Neural progenitor cell (in vitro differentiated cells): ENCODE results near the gene TMEM109. TPM values are rescaled to one million over a fixed set of nuclear protein-coding genes. Genes with fewer than 3 reads are reported as not detected.

Experiments
- DNase-seq: peaks from one replicate; pipeline ENCODE4 v3.0.0-alpha.2; 2016; ENCODE audit warnings: low spot score
- H2AFZ ChIP-seq: fragments of 200-600 bp; sonication (generic); replicated peaks from 2 replicates; pipeline ENCODE4 v1.6.1; 2016; ENCODE audit warnings: antibody characterized with exemption
- H3F3A ChIP-seq: fragments of 200-600 bp; sonication (generic); 2 replicates; pipeline ENCODE4 v1.6.1; 2016; ENCODE audit warnings: antibody characterized with exemption, low read depth
- H3K27ac ChIP-seq: fragments of 200-600 bp; sonication (generic); 2 replicates; pipeline ENCODE4 v1.5.1; 2016; ENCODE audit warnings: mild to moderate bottlenecking
- H3K27me3 ChIP-seq: fragments of 200-600 bp; sonication (generic); 2 replicates; pipeline ENCODE4 v1.6.1; 2016; ENCODE audit warnings: mild to moderate bottlenecking, moderate library complexity
- H3K36me3 ChIP-seq: fragments of 200-600 bp; sonication (generic); 2 replicates; pipeline ENCODE4 v1.5.1; 2016
- H3K4me1 ChIP-seq: fragments of 200-600 bp; sonication (generic); 2 replicates; pipeline ENCODE4 v1.6.1; 2016; ENCODE audit warnings: mixed run types
- H3K4me2 ChIP-seq: fragments of 200-600 bp; sonication (generic); 2 replicates; pipeline ENCODE4 v1.6.1; 2016
- H3K4me3 ChIP-seq: fragments of 200-600 bp; sonication (generic); 2 replicates; pipeline ENCODE4 v1.5.1; 2016
- H3K79me2 ChIP-seq: fragments of 200-600 bp; sonication (generic); 2 replicates; pipeline ENCODE4 v1.6.1; 2016; ENCODE audit warnings: low read depth
- H3K9ac ChIP-seq: fragments of 200-600 bp; sonication (generic); 2 replicates; pipeline ENCODE4 v1.6.1; 2016
- H3K9me3 ChIP-seq: fragments of 200-600 bp; sonication (generic); 2 replicates; pipeline ENCODE4 v1.5.1; 2016; ENCODE audit warnings: low read depth
- H4K20me1 ChIP-seq: fragments of 200-600 bp; sonication (generic); 2 replicates; pipeline ENCODE4 v1.6.1; 2016; ENCODE audit warnings: low read depth
- H3K27ac Mint-ChIP-seq: 3 replicates; pipeline ENCODE4 v1.8.0; 2021; ENCODE audit warnings: mixed read lengths
- H3K27me3 Mint-ChIP-seq: 2 replicates; pipeline ENCODE4 v1.8.0; 2022; ENCODE audit warnings: low read depth, mild to moderate bottlenecking, inconsistent platforms, moderate library complexity, mixed read lengths; ENCODE audit not compliant: insufficient read depth
- H3K36me3 Mint-ChIP-seq: 3 replicates; pipeline ENCODE4 v1.8.0; 2021; ENCODE audit warnings: mixed read lengths
- H3K4me1 Mint-ChIP-seq: 3 replicates; pipeline ENCODE4 v1.8.0; 2021; ENCODE audit warnings: mixed read lengths
- H3K4me3 Mint-ChIP-seq: 3 replicates; pipeline ENCODE4 v1.8.0; 2021; ENCODE audit warnings: mild to moderate bottlenecking, moderate library complexity, mixed read lengths
- H3K9me3 Mint-ChIP-seq: 3 replicates; pipeline ENCODE4 v1.8.0; 2020; ENCODE audit warnings: mixed read lengths
- EZH2 ChIP-seq: fragments of 200-600 bp; sonication (generic); IDR thresholded peaks from 2 replicates; pipeline ENCODE4 v1.6.1; 2017; ENCODE audit warnings: antibody characterized with exemption, mild to moderate bottlenecking, moderate library complexity
- EZH2phosphoT487 ChIP-seq: fragments of 200-600 bp; sonication (generic); IDR thresholded peaks from 2 replicates; pipeline ENCODE4 v1.6.1; 2017; ENCODE audit warnings: antibody characterized with exemption
- total RNA-seq: library from RNA; depleted of rRNA; stranded (reverse); fragments of >200 nt; gene quantifications from 2 replicates; pipeline ENCODE4 v1.2.3, GENCODE V29; 2015; ENCODE audit warnings: low replicate concordance
- TF ChIP-seq, protein P1 (sequence below): fragments of 200-600 bp; sonication (generic); IDR thresholded peaks from 2 replicates; pipeline ENCODE4 v1.5.1; 2017; ENCODE audit warnings: antibody characterized with exemption, mild to moderate bottlenecking

The TMEM109 gene
- total RNA-seq, 1 donor from 2014 or later = 22.4 TPM

- no peak for DNase-seq
- H3K9ac ChIP-seq = no peak overlapping the region
- no peak overlapping the region for H3K4me3 ChIP-seq
- H3F3A ChIP-seq = peaks cover 16% of the 10 kb centered on the region
- no peaks in the 10 kb centered on the region for H3K9me3 Mint-ChIP-seq
- H3K36me3 Mint-ChIP-seq = no peaks in the 10 kb centered on the region
- no peak overlapping the region for H2AFZ ChIP-seq
- H3K4me1 Mint-ChIP-seq = peaks cover 29% of the 10 kb centered on the region
- peak overlapping the region; percentile 13 for H3K4me3 Mint-ChIP-seq
- no peak overlapping the region for H3K27ac Mint-ChIP-seq
- no peaks in the 10 kb centered on the region for H3K9me3 ChIP-seq
- TF ChIP-seq EZH2 = no peak
- TF ChIP-seq EZH2phosphoT487 = no peak
- TF ChIP-seq, protein P1, sequence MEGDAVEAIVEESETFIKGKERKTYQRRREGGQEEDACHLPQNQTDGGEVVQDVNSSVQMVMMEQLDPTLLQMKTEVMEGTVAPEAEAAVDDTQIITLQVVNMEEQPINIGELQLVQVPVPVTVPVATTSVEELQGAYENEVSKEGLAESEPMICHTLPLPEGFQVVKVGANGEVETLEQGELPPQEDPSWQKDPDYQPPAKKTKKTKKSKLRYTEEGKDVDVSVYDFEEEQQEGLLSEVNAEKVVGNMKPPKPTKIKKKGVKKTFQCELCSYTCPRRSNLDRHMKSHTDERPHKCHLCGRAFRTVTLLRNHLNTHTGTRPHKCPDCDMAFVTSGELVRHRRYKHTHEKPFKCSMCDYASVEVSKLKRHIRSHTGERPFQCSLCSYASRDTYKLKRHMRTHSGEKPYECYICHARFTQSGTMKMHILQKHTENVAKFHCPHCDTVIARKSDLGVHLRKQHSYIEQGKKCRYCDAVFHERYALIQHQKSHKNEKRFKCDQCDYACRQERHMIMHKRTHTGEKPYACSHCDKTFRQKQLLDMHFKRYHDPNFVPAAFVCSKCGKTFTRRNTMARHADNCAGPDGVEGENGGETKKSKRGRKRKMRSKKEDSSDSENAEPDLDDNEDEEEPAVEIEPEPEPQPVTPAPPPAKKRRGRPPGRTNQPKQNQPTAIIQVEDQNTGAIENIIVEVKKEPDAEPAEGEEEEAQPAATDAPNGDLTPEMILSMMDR = no peak
- peaks cover 19% of the 10 kb centered on the region for H3K4me1 ChIP-seq
- H4K20me1 ChIP-seq = no peaks in the 10 kb centered on the region
- peaks cover 46% of the 10 kb centered on the region for H3K27me3 ChIP-seq
- no peaks in the 10 kb centered on the region for H3K36me3 ChIP-seq
- no peak overlapping the region for H3K27ac ChIP-seq
- H3K4me2 ChIP-seq = peak overlapping the region; percentile 72
- H3K27me3 Mint-ChIP-seq = peaks cover 32% of the 10 kb centered on the region
- H3K79me2 ChIP-seq = no peaks in the 10 kb centered on the region
These were observed 38.8 kb downstream of the TMEM109 start for GRCh38 chr11:60952742-60953170.

GRCh38 chr11:60953781-60954180 is 39.8 kb downstream of the TMEM109 start:
- TF ChIP-seq, protein P1 = no peak
- no peak for TF ChIP-seq EZH2phosphoT487
- TF ChIP-seq EZH2 = no peak
- H3K4me3 ChIP-seq = no peak overlapping the region
- H3K27ac Mint-ChIP-seq = no peak overlapping the region
- H3K27me3 ChIP-seq = peaks cover 42% of the 10 kb centered on the region
- no peaks in the 10 kb centered on the region for H3K9me3 ChIP-seq
- peaks cover 16% of the 10 kb centered on the region for H3F3A ChIP-seq
- no peak overlapping the region for H3K27ac ChIP-seq
- H3K9ac ChIP-seq = no peak overlapping the region
- H3K9me3 Mint-ChIP-seq = no peaks in the 10 kb centered on the region
- no peak for DNase-seq
- no peak overlapping the region for H3K4me2 ChIP-seq
- H3K4me1 Mint-ChIP-seq = peaks cover 19% of the 10 kb centered on the region
- no peaks in the 10 kb centered on the region for H4K20me1 ChIP-seq
- no peak overlapping the region for H3K4me3 Mint-ChIP-seq
- no peaks in the 10 kb centered on the region for H3K36me3 ChIP-seq
- peaks cover 31% of the 10 kb centered on the region for H3K27me3 Mint-ChIP-seq
- H2AFZ ChIP-seq = no peak overlapping the region
- H3K4me1 ChIP-seq = peaks cover 9% of the 10 kb centered on the region
- H3K79me2 ChIP-seq = no peaks in the 10 kb centered on the region
- no peaks in the 10 kb centered on the region for H3K36me3 Mint-ChIP-seq

DNA sequence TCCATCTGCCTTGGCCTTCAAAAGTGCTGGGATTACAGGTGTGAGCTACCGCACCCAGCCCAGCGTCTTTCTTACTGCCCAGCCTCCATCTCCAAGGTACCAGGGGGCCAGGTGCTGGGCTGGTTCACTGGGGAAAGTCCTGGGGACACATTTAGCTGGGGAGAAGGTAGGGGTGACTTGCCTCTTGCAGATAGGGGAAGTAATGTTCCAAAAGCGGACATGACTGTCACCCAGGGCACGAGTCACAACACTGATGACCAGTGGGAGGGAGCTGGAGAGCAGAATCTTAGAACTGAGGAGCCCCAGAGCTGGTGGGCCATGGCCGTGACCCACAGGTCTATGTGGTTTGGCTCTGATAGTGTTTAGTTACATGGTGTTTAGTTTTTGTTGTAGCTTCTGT is 40.5 kb downstream of the TMEM109 start:
- DNase-seq = no peak
- H3K27me3 ChIP-seq = peaks cover 37% of the 10 kb centered on the region
- peaks cover 16% of the 10 kb centered on the region for H3F3A ChIP-seq
- Mint-ChIP-seq H3K9me3 (no peaks in the 10 kb centered on the region), H3K4me1 (peaks cover 19% of the 10 kb centered on the region), H3K27ac (no peak overlapping the region), H3K4me3 (no peak overlapping the region), H3K27me3 (peaks cover 31% of the 10 kb centered on the region), H3K36me3 (no peaks in the 10 kb centered on the region)
- H3K9ac ChIP-seq = no peak overlapping the region
- no peak overlapping the region for H3K4me2 ChIP-seq
- no peaks in the 10 kb centered on the region for H3K9me3 ChIP-seq
- H3K36me3 ChIP-seq = no peaks in the 10 kb centered on the region
- no peak overlapping the region for H2AFZ ChIP-seq
- H3K27ac ChIP-seq = no peak overlapping the region
- peaks cover 9% of the 10 kb centered on the region for H3K4me1 ChIP-seq
- no peak overlapping the region for H3K4me3 ChIP-seq
- H3K79me2 ChIP-seq = no peaks in the 10 kb centered on the region
- H4K20me1 ChIP-seq = no peaks in the 10 kb centered on the region
- TF ChIP-seq EZH2 (no peak), EZH2phosphoT487 (no peak)
- TF ChIP-seq, protein P1 = no peak
